Measurements from ENCODE around the gene CCSER2. TPM values are rescaled to one million over a fixed set of nuclear protein-coding genes. Genes with fewer than 3 reads are reported as not detected.

Gene CCSER2
- total and polyA plus RNA-seq, 2 donors (not counting 1 experiment from before 2014, with no cell fraction given): 6.0 to 45.9 TPM

GRCh38 chr10:84348447-84348846 lies 20.1 kb downstream of the CCSER2 start:
- peaks cover 59% of the 10 kb centered on the region for H3K79me2 ChIP-seq (ENCODE audit: control insufficient read depth, insufficient read depth, low read length)
- Mint-ChIP-seq H3K27ac (no peak overlapping the region), H3K4me1 (peaks cover 13% of the 10 kb centered on the region), H3K27me3 (no peaks in the 10 kb centered on the region), H3K4me3 (no peak overlapping the region), H3K9me3 (ENCODE audit: insufficient read depth) (no peaks in the 10 kb centered on the region)
- no peaks in the 10 kb centered on the region for H3K36me3 ChIP-seq (replicated peaks in 1 of 2; ENCODE audit: control extremely low read depth in 1 of 2, control insufficient read depth in 1 of 2, extremely low read depth in 1 of 2, insufficient read depth in 2 of 2, low read length in 1 of 2)
- no peak overlapping the region for H2AFZ ChIP-seq (ENCODE audit: insufficient read depth, low read depth, low read length, poor library complexity, severe bottlenecking)
- no peak overlapping the region for H3K27ac ChIP-seq (ENCODE audit: low read length in 2 of 2)
- peaks cover 0 to 3% (median 1%) of the 10 kb centered on the region in 3 donors for H3K9me3 ChIP-seq (ENCODE audit: control extremely low read depth in 1 of 3, control insufficient read depth in 2 of 3, insufficient read depth in 1 of 3, low read length in 2 of 3)
- no peak overlapping the region for H3K4me3 ChIP-seq (ENCODE audit: control extremely low read depth in 1 of 5, extremely low read depth in 1 of 5, insufficient read depth in 1 of 5, low read depth in 2 of 5, low read length in 4 of 5)
- no peak for DNase-seq
- H4K20me1 ChIP-seq (ENCODE audit: control insufficient read depth, insufficient read depth, low read length, poor library complexity, severe bottlenecking): peaks cover 29% of the 10 kb centered on the region
- H3K4me2 ChIP-seq (replicated peaks; ENCODE audit: low read depth, low read length, poor library complexity, severe bottlenecking): no peak overlapping the region
- no peak overlapping the region for H3K9ac ChIP-seq (ENCODE audit: low read length)
- H3K27me3 ChIP-seq (replicated peaks in 1 of 4; ENCODE audit: control extremely low read depth in 1 of 4, control insufficient read depth in 3 of 4, insufficient read depth in 4 of 4, low read length in 3 of 4): no peaks in the 10 kb centered on the region
- no CpG with 5 or more reads among the region's 4 CpGs for WGBS (ENCODE audit: insufficient coverage)
- CTCF ChIA-PET: no interaction called here
- no peak for TF ChIP-seq CTCF (IDR thresholded peaks at IDR 0.05)
- no peak for TF ChIP-seq EZH2 (IDR thresholded peaks at IDR 0.05; ENCODE audit: borderline replicate concordance, insufficient read depth, low read depth, low read length, poor library complexity, severe bottlenecking)
- no peaks in the 10 kb centered on the region for H3K4me1 ChIP-seq (ENCODE audit: control insufficient read depth in 2 of 2, insufficient read depth in 2 of 2, low read length in 2 of 2)
- POLR2A ChIA-PET: no interaction called here
- no peak for ATAC-seq (ENCODE audit: low read depth)
- intact Hi-C loops (cut with micrococcal nuclease): no loop called here

GRCh38 chr10:84348860-84349259 lies 20.5 kb downstream of the CCSER2 start:
- Mint-ChIP-seq H3K9me3 (ENCODE audit: insufficient read depth) (no peaks in the 10 kb centered on the region), H3K4me1 (peaks cover 12% of the 10 kb centered on the region), H3K27me3 (no peaks in the 10 kb centered on the region), H3K4me3 (no peak overlapping the region), H3K27ac (no peak overlapping the region)
- no peak for ATAC-seq (ENCODE audit: low read depth)
- POLR2A ChIA-PET: no interaction called here
- Histone ChIP-seq H3K4me1 (ENCODE audit: control insufficient read depth in 2 of 2, insufficient read depth in 2 of 2, low read length in 2 of 2) (no peaks in the 10 kb centered on the region), H3K4me2 (replicated peaks; ENCODE audit: low read depth, low read length, poor library complexity, severe bottlenecking) (no peak overlapping the region), H4K20me1 (ENCODE audit: control insufficient read depth, insufficient read depth, low read length, poor library complexity, severe bottlenecking) (peaks cover 32% of the 10 kb centered on the region), H3K9me3 (ENCODE audit: control extremely low read depth in 1 of 3, control insufficient read depth in 2 of 3, insufficient read depth in 1 of 3, low read length in 2 of 3) (peaks cover 0 to 3% (median 1%) of the 10 kb centered on the region in 3 donors), H3K36me3 (replicated peaks in 1 of 2; ENCODE audit: control extremely low read depth in 1 of 2, control insufficient read depth in 1 of 2, extremely low read depth in 1 of 2, insufficient read depth in 2 of 2, low read length in 1 of 2) (no peaks in the 10 kb centered on the region), H3K4me3 (ENCODE audit: control extremely low read depth in 1 of 5, extremely low read depth in 1 of 5, insufficient read depth in 1 of 5, low read depth in 2 of 5, low read length in 4 of 5) (no peak overlapping the region), H3K27me3 (replicated peaks in 1 of 4; ENCODE audit: control extremely low read depth in 1 of 4, control insufficient read depth in 3 of 4, insufficient read depth in 4 of 4, low read length in 3 of 4) (no peaks in the 10 kb centered on the region), H3K79me2 (ENCODE audit: control insufficient read depth, insufficient read depth, low read length) (peaks cover 61% of the 10 kb centered on the region), H2AFZ (ENCODE audit: insufficient read depth, low read depth, low read length, poor library complexity, severe bottlenecking) (no peak overlapping the region), H3K9ac (ENCODE audit: low read length) (no peak overlapping the region), H3K27ac (ENCODE audit: low read length in 2 of 2) (no peak overlapping the region)
- 100% methylated on average over 1 of the region's 2 CpGs for WGBS (ENCODE audit: insufficient coverage)
- TF ChIP-seq EZH2 (IDR thresholded peaks at IDR 0.05; ENCODE audit: borderline replicate concordance, insufficient read depth, low read depth, low read length, poor library complexity, severe bottlenecking) (no peak), CTCF (IDR thresholded peaks at IDR 0.05) (no peak)
- intact Hi-C loops (cut with micrococcal nuclease): no loop called here
- no peak for DNase-seq
- CTCF ChIA-PET: interaction anchor here (0.7 kb wide), 1 partner anchor 11 kb away, joined by 3 read pairs; no protein-coding TSS in a partner anchor
